Neural progenitor cell (in vitro differentiated cells): ENCODE data around the gene COQ5.

ENCODE experiments used
- CTCF ChIP-seq: fragments of 200-600 bp; sonication (generic); IDR thresholded peaks from 2 replicates; pipeline ENCODE4 v1.5.1; 2017; ENCODE audit warnings: antibody characterized with exemption, mild to moderate bottlenecking
- EZH2 ChIP-seq: fragments of 200-600 bp; sonication (generic); IDR thresholded peaks from 2 replicates; pipeline ENCODE4 v1.6.1; 2017; ENCODE audit warnings: antibody characterized with exemption, mild to moderate bottlenecking, moderate library complexity
- EZH2phosphoT487 ChIP-seq: fragments of 200-600 bp; sonication (generic); IDR thresholded peaks from 2 replicates; pipeline ENCODE4 v1.6.1; 2017; ENCODE audit warnings: antibody characterized with exemption

GRCh38 chr12:120557589-120557988 lies 28.6 kb upstream of the COQ5 start:
- TF ChIP-seq CTCF: no peak
- no peak for TF ChIP-seq EZH2phosphoT487
- no peak for TF ChIP-seq EZH2
